Activated CD4-positive, CD25-positive, alpha-beta regulatory T cell (primary cell): Measurements from ENCODE around the gene ANGPTL7.
"Not testable (repeated sequence)": the region's sequence is repeated elsewhere in the genome, so short reads cannot be mapped to it uniquely, and the experiment has no call there.

Experiments used
- DNase-seq, 4 experiments: peaks; one replicate each; lab custom pipeline; 2025; lab: John Stamatoyannopoulos, UW

The ANGPTL7 gene, protein sequence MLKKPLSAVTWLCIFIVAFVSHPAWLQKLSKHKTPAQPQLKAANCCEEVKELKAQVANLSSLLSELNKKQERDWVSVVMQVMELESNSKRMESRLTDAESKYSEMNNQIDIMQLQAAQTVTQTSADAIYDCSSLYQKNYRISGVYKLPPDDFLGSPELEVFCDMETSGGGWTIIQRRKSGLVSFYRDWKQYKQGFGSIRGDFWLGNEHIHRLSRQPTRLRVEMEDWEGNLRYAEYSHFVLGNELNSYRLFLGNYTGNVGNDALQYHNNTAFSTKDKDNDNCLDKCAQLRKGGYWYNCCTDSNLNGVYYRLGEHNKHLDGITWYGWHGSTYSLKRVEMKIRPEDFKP

DNA sequence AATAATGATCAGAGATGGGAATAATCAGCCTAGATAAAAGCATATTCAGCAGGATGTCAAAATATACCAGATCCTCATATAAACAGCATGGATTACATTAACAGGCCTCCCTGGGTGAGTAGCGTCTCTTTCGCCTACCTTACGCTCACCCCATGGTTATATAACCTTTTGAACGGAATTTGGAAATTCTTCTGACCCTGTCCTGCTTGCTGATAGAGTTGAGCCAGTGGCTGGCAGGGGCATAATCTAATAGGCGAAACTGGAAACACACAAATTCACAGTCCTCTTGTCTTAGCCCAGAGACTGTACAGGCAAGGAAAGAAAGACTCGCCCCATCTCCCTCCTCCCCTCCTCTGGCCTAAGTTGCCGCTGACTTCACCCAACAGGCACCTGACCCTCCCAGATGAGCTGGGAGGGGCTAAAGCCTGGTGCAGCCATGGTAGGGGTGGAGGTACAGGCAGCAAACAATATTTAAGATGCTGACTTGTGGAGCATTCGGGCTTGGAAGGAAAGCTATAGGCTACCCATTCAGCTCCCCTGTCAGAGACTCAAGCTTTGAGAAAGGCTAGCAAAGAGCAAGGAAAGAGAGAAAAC is at the start of gene ANGPTL7:
TSS of gene ANGPTL7 (plus strand) at position 498 of the 594 bp plus-strand sequence. CDS start 225 bp downstream, outside the sequence.
- no peak for DNase-seq

DNA sequence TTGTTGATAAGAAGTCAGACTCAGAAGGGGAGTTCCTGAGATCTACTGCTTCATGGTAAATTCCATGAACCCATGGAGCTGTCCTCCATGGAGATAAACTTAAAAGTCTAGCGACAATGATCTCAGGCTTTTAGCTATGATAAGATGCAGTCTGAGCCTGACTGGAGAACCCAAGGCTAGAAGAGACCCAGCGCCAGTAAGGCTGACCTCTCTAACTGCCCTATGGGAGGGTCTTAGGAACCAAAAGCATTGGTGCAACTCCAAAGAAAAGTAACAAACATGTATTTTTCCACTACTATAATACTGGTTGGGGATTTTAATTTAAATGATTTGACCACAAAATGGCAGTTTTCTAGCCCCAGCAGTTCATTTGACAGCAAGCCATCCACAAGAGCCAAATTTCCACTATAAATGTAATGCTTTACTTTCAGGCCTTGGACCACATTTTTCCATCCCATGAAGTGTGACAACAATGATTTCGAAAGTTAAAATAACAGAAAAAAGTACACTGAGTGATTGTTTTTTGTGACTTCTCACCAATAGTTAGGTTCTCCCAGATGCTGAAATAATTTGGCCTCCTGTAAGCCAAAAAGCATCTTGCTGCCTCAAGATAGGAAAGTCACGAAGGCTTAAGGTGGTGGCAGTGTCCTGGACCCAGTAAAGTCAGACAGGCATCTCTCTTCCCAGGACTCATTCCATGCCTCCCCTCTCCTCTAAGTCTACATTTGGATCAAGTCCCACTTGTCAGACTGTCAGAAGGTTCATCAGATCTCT is 46.4 kb upstream of the ANGPTL7 start:
- no peak for DNase-seq

DNA sequence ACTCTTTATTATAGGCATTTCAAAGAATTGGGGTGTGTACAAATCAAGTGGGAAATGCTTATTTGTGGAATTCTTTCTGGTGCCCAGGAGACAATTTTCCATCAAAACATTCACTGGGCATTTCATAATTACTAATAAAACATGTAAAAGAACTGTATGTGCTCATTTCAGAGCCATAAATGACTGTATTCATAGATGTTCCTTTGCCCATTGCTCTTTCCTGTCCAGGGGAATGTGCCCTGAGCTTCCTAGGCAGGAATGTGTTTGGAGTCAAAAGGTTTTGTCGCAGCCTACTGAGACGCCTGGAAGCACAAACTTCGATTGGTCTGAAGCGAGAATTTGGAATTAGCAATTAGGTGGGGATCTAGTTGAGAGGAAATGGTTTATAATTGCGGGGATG is 45.8 kb upstream of the ANGPTL7 start:
- DNase-seq, result no peak

DNA sequence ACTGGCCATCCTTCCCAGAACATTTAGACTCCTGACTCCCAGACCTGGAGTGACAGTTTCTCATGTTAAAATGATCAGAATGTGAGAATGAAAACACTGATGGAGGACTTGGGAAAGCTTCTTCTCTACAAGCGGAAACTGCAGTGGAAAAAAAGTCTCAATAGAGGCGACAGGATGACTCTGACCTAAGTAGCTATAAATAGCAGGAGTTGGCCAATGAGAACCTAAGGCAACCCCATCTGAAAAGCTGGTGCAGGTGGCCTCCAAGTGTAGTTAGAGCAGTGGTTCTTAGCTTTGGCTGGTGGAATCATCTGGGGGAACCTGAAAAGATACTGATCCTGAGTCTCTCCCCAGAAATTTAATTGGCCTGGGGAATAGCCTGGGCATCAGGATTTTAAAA is 45.2 kb upstream of the ANGPTL7 start:
- DNase-seq, result no peak

DNA sequence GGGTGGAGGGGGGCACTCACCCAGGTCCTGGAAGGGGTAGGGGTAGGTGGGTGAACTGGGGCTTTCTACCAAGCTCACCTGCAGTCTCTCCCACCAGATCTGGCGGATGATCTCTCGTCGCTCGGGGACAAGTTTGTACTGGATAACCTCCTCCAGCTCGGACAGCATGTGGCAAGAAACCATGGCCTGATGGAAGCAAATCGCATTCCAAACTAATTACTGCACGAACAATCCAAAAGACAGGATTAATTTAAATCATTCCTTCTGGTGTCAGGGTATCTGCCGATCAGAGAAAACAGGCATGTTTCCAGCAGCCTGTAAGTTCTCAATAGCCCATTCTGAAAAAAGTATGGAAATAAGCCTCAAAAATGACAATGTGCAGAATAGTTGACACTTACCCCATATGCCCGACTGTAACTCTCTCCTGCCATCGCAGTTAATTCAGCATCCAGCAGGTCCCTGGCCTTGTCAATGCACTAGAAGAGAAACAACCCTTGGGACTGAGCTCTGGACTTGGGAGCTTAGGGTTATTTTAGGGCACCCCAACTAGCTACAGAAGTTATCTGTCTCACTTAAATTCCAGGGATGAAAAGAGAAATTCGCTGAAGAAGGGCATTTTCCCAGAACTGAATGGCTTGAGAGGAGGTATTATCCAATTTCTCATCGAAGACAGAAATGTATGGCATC is 44.4 kb upstream of the ANGPTL7 start:
- no peak for DNase-seq

DNA sequence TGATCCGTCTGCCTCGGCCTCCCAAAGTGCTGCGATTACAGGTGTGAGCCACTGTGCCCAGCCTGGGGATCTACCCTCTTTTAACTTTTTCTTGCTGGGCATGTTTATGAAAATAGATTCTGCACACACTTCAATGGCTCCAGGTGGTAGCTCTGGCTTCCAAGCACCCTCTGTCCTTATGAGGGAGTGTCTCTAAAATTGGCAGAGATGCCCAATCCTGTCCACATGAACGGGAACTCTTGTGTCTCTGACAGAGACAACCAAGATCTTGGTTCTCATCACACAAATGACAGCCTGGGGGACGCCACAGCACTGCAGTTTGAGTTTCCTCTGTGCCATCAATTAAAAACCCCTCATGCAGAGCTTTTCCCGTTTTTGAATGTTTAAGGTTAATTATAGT is 43.4 kb upstream of the ANGPTL7 start:
- no peak for DNase-seq

DNA sequence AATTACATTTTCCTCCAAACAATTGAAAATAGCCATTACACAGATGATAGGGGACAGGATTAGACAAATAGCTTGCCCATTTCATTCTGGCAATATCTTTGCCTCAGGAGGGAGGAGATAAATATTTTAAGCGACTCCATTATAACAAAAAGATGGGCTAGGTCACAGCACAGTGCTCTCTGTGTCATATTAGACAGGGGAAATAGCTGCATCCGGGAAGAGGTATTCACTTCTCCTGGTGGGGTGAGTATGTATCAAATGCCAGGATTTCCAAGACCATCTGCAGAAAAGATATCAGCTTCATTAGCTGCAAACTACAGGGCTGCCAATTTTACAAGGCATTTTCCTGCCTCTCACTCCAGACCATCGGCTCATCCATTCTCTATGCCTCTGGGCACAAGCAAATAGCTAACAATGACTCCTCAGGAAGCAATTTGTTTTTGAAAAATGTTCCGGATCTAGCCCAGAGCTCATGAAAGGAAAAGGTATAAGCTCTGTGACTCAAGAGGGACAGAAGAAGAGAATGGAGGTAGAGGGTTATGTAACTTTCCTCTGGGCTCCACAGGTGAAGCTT is 41.9 kb upstream of the ANGPTL7 start:
- no peak for DNase-seq

DNA sequence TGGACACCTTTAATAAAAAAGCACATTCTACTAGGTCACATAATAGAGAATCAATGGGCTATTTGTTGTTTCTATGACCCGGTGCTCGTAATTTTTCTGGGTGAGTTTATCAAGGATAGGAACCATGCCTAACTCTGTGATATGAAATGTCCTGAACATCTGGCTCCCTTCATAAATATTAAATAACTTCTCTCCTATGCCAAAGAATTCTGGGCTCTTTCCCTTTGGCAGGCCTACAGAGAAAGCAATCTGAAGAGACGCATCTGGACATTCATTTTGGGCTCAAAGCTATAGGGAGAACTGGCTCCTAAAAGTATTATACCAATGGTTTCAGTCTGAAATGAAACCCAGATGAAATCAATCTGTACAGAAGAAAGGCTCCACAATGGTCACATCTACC is 38.8 kb upstream of the ANGPTL7 start:
- DNase-seq, result no peak

DNA sequence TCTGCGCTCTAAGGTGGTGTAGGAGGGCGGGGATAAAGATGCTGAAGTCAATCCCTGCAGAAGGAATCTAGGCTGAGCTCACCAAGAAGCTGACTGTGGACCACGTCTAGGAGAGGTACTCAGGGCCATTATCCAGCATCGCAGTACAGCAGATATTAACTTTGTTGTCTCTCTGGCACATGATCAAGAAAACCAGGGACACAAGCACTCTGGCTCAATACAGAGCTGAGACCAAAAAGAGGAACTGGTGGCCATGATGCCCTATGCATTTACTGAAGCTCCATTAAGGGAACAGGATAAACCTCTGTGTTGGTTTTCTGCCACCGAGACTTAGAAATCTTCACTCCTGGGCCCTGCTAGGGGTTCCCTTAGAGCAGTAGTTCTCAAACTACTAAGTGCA is 38.0 kb upstream of the ANGPTL7 start:
- DNase-seq, result no peak

DNA sequence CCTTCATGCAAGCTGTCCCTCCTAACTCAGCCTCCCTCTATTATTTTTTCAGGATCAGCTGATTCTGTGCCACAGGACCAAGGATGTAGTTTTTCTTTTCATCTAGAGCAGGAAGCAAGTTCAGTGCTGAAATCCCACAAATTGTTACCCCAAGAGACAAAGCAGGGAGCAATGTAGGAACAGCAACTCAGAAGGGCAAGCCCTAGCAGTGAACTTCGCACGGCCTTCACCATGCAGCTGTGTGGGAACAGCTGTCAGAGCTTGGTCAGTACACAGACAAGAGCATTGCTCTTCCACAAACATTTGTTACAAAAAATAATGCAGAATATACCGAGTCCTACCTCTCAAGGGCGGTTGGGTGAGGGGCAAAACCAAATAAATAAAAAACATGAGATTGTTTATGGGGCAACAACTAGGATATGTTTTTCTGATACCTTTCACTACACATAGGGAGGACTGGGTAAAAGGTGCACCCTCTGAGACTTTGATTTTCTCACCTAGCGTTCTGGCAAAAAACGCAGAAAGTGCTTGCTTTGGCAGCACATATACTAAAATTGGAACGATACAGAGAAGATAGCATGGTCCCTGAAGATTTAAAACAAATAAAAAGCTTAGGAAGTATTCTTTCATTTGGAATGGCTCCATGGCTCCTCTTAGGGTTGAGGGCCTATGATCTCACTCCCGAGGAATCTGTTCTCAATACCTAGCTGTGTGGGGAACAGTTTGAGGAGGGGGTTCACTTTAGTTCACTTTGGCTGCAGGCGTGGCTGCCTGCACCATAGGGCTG is 37.1 kb upstream of the ANGPTL7 start:
- no peak for DNase-seq

DNA sequence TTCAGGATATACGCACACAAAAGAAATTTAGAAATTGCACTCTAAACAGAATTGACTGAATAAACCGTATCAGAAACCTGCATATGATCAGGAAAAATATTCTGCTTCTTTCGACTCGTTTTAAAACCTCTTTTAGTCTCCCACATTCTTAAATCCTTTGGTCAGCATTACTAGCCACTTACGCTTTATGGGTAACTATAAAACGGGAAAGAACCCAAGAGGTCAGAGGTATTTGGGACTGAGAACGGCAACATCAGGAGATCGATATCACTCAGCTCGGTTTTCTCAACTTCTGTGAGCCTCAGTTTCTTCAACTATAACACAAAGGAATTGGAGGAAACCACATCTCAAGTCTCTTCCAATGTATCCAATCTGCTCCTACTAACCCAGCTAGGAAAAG is 36.4 kb upstream of the ANGPTL7 start:
- no peak for DNase-seq

DNA sequence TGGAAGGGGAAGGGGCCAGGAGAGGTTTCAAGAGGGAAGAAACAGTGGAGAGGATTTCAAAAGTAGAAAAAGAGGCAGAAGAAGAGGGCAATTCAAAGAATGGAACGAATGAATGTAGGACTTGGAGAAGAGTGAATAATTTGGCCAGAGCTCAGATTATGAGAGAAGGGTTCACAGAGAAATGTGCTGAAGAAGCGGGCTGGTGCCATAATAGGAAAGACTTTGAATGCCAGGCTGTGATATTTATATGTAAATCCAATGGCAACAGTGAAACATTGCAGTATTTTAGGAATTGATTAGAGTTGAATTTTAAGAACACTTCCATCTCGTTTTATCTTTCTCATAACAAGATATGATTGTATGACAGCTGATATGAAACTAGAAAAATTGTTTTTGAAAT is 36.0 kb upstream of the ANGPTL7 start:
- no peak for DNase-seq

DNA sequence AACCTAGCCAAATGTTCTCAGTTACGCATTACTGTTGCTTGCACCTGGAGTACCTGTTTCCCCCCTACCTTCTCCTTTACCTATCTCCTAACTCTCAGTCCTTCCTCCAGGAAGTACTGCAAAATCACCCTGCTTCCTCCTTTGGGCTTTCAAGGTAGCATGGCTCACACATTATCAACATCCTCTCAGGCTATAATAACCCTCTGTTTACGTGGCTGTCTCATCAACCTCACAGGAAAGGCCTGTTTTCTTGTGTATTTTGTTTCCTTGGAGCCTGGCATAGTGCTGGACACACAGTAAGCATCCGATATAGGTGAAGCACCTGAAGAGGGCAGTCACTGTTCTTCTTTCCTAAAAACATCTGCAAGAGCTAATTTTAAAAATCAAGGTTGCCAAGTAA is 32.7 kb upstream of the ANGPTL7 start:
- no peak for DNase-seq

DNA sequence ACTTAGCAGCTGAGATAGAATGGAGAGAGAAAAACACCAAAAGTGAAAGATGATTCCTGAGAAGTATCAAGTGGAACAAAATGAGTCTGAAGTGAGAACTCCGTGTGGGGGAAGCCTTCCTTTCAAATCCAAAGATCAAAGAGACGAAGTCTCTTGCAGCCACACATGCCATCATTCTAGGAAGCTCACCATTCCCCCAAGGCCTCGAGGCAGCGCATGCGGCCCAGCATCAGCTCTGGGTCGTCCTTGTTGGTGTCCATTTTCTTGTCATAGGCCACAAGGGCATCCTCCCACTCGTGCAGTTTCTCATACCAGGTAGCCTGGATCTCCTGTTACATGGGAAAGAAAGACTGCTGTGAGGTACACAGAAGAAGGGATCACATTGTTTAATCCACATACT is 32.2 kb upstream of the ANGPTL7 start:
- DNase-seq, result no peak

DNA sequence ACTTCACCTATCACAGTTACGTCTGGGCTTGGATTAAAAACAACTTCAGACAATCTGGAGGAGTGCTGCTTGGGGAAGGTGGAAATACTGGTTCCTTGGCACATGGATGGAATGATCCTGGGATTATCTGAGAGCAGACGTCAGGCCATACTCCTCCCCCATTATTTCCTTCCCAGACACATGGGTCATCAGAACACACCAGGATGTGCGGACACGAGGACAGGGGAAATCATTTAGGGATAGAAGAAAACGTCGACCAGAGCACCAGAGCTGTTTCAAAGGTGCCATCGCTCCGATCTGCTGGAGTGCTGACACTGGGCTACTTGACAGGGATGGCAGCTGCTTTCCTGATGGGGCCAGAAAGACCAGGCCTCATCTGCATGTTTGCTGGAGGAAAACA is 31.8 kb upstream of the ANGPTL7 start:
- no peak for DNase-seq

DNA sequence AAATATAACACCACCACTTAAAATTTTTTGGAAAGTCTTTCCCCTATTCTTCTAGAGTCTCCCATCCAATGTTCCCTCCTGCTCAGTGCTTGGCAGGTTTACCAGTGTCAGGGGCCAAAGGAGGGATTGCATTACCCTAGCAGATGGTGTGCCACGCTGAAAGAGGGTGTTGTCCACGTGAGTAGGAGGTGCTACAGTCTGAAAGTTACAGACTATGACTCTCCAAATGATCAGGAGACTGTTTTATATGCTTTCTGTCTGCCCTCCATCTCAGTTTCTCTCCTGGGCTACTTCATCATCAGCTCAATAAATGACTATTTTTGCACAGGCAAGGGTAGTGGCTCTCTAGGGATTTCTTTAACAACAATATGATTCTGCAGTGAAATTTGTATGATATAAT is 31.3 kb upstream of the ANGPTL7 start:
- no peak for DNase-seq

DNA sequence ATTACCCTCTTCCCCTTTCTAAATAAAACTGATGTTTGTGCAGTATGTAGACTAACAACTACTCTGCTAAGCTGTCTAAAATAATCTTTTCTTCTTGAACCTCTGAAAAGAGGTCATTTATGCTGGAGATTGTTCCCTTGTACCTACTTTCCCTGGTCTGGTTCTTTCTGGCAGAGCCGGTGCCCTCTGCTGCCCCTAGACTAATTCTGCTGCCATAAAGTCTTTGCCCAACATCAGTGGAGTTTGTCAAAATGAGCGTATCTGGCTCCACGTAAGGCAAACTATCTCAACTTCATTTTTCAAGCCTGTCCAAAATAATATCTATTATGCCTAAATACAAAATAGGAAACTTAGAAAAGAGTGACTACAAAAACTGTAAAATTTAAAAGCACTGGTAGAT is 30.9 kb upstream of the ANGPTL7 start:
- no peak for DNase-seq

DNA sequence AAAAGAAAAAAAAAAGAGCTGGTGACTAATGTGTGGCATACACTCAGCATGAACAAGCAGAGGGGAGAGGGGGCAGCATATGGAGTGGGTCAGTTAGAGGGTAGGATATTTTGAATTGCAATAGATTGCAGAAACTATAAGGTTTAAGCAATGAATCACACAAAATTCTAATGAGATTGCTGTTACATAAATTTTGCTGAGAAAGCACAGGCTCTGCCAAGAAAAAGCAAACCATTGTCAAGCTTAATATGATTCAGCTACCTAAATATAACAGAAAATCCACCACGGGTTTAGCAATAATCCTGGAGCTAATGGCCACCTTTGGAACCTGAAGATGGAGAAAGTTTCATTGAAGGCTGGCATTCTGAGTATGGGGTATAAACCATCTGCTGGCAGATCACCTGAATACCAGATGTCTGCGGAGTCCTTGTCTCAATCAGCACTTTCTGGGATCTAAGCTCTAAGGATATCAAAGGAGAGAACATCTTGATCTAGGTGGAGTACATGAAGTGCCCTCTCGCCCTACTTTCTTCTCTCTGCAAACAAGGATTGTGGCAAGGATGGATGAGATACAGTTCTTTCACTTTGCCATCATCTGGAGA is 30.3 kb upstream of the ANGPTL7 start:
- no peak for DNase-seq

DNA sequence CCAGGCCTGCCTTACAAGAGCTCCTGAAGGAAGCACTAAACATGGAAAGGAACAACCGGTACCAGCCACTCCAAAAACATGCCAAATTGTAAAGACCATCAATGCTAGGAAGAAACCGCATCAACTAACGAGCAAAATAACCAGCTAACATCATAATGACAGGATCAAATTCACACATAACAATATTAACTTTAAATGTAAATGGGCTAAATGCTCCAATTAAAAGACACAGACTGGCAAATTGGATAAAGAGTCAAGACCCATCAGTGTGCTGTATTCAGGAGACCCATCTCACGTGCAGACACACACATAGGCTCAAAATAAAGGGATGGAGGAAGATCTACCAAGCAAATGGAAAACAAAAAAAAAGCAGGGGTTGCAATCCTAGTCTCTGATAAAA is 26.4 kb upstream of the ANGPTL7 start:
- DNase-seq, result not testable (repeated sequence)

DNA sequence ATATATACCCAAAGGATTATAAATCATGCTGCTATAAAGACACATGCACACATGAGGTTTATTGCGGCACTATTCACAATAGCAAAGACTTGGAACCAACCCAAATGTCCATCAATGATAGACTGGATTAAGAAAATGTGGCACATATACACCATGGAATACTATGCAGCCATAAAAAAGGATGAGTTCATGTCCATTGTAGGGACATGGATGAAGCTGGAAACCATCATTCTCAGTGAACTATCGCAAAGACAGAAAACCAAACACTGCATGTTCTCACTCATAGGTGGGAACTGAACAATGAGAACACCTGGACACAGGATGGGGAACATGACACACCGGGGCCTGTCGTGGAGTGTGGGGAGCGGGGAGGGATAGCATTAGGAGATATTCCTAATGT is 22.4 kb upstream of the ANGPTL7 start:
- DNase-seq, result not testable (repeated sequence)

DNA sequence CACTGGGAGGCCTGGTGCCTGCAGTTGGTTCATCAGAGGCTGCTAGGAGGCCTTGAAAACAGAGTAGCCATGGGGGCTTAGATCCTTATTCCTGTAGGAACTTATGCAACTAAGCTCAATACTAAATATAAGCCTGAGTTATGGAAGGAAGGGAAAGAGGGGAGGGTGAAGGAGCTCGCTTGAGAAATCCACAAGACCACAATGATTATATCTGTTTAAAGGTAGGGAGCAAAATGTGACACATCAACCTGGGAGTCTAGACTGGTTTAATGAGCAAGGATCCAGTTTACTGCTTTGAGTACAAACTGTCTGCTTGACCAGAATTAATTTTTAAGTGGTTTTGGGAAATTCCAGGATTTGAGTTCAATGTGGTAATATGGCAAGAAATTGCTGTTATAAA is 20.4 kb upstream of the ANGPTL7 start:
- no peak for DNase-seq
